Measurements from ENCODE around the gene NPAS3.

The NPAS3 gene

DNA sequence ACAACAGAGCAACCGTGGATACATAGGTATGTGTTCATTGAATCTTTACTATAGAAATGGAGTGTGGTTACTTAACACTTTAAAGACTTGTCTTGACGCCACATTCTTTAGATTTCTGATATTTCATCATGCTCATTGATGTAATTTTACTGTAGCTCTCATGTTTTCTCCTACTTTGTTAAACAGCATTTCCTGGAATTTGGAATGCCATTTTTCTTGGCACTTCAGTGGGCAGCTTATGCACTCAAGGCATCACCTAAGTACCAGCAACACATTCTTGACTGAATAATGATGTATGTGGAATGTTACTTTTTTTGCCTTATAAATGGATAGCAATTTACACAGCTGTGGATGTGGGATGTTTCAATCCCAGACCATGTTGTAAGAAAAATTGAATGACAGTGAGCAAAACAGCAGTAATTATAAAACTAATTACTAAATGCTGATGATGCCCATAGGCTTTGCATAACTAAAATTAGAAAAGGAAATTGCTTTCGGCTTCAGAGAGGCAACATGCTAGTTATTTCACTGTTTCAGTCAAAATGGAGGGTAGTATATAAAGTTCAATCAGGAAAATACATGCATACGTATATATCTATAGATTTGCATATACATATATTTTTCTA lies 298.5 kb downstream of the NPAS3 start:
- FAIRE-seq = no peak
- DNase-seq (ENCODE audit: insufficient read length, low spot score) = no peak

DNA sequence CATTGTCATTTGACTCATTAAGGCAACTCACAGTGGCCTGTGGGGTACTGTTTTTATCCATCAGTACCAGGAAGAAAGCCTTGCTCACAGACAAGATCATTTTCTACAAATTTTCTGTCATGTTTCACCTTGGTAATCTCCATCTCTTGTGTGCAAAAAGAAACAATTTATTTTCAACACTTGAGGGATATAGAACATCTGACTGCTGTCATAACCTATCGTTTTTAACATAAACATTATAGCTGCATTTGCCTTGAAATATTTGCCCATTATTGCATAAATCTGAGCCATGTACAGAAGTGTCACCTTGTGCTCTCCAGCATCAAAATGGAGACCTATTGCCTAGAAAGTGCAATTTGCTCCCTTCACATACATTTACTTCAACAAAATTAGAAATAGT lies 300.8 kb downstream of the NPAS3 start:
- no peak for FAIRE-seq

DNA sequence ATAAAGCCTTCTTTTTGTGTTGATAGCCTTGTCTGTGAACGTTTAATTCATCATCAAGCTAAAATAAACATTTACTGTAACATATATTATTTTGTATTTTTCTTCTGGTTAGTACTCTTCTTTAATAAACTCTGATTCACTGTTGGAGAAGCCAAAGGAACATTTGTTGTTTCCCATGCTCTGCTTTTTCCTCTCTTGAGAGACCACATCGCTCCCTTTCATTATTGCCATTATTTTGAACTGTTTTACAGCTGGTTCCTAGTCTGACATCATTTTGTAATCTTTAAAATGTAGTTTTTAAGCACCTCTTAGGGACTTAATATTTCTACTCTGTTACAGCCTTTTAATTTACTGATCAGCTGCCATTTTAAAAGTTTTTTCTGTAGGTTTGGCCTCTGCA lies 301.8 kb downstream of the NPAS3 start:
- DNase-seq (ENCODE audit: insufficient read length, low spot score) = no peak
- no peak for FAIRE-seq

More for the DNA sequence above, 300.8 kb downstream of the NPAS3 start:
- DNase-seq (ENCODE audit: insufficient read length, low spot score) = no peak

DNA sequence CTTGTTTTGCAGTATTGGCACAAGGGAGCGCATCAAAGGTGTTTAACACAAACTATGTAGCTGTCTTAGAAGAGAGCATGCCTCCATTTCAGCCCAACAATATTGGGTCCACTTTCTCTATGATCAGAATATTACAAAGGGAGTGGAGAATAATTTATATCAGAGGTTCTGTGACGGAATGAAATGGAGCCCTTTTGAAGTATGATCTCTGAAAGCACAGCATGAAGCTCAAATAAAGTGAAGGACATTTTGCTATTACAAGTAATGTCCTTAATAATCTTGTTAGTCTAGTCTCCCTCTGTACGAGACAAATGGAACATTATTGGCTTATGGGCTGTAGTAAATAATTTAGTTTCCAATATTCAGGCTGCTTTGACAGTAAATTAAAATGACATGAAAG lies 302.7 kb downstream of the NPAS3 start:
- DNase-seq (ENCODE audit: insufficient read length, low spot score) (no peak), FAIRE-seq (no peak)

DNA sequence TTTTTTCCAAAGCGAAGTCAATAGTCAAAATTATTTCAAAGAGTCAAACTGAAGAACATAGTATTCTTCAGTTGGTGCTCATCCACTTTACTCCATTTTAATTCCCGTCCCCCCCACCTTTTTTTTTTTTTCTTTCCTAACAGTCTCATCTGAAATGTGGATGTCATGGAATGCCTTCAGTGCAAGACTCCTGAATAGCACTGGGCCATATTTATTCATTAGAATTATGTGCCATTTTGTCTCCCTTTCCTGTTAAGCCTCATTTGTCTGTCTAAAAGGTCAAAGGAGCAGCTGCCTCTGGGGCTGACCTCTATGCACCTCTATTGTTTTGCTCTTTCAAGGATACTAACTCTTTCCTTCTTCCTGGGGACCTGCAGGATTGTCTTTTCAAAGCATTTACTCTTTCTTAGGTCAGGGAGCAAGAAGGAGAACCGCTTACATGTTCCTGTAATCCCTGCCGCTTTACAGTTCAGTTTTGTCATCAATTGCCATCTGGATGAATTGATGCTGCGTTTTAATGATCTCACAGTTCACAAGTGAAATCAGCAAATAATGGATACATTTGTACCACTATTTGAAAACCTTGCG lies 310.6 kb downstream of the NPAS3 start:
- DNase-seq (ENCODE audit: insufficient read length, low spot score) = no peak
- no peak for FAIRE-seq

DNA sequence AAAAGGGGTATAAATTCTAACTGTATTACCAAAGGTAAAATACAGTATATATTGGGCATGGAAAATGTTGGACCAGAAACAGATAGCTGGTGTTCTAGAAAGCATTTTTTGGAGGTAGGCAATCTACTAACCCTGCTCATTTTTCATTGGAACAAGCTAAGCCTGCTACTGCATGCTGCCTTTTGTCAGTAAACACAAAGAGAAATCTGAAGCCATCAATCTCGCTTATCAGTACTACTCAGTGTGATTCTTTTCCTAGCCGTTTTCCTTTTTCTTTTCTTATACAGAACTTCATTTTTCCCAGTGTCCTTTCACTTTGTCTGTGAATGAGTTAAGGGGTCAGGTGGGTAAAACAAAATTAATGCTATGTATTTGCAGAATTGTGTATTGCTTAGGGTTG lies 312.3 kb downstream of the NPAS3 start:
- FAIRE-seq (no peak), DNase-seq (ENCODE audit: insufficient read length, low spot score) (no peak)

DNA sequence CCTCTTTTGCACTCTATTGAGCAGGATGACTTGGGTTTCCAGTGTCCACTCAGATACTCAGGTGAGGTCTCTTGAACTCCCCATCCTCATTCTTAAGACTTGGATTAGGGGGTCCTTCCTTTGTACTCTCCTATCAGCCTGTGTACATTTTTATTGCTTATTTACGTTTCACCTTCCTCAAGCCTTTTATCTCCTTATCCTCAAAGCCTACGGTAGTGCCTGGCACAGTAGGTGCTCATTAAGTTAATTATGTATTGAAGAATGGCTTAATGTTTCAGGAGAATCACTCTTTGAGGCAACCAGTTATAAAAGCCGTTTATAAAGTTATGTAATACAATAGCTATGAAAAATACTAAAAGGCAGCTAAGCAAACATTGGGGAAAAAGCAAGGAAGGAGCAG lies 315.7 kb downstream of the NPAS3 start:
- DNase-seq (ENCODE audit: insufficient read length, low spot score) (no peak), FAIRE-seq (no peak)

DNA sequence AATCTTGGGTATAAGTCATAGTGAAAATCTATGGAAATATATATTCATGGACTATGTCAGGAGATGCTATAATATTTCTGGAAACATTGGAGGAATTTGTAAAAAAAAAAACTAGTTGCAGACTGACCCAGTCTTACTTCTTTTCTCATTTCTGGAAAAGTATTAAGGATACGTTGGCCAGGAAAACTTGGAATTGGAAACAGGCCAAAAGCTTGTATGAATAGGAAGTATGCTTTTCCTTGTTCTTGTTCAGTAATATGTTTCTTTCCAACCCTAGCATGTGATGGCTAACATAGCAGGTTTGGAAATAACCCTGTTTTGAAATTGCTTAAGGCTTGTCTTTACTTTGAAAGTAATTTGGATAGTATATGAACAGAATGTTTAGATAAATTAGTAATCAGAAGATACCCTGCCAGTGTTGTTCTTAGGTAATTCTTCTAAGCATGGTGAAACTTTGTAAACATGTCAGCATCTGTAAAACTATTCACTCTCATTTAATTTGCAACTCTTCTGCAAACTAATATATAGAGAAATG lies 316.2 kb downstream of the NPAS3 start:
- FAIRE-seq (no peak), DNase-seq (ENCODE audit: insufficient read length, low spot score) (no peak)

DNA sequence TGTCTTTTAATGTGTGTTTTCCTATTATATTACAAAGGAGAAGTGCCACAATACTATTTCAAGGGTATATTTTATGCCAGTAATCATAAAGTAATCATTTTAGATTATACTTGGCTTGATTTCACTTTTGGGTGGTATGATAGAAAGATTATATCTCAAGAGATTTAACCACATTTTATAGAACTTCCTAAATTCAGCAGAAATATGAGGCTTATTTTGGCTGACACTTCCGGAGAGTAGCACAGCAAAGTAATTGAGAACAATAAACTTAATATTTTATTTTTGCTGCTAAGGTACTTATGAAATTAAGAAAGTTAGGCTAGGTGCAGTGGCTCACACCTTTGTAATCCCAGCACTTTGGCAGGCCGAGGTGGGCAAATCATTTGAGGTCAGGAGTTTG lies 319.1 kb downstream of the NPAS3 start:
- DNase-seq (ENCODE audit: insufficient read length, low spot score) (no peak), FAIRE-seq (no peak)

DNA sequence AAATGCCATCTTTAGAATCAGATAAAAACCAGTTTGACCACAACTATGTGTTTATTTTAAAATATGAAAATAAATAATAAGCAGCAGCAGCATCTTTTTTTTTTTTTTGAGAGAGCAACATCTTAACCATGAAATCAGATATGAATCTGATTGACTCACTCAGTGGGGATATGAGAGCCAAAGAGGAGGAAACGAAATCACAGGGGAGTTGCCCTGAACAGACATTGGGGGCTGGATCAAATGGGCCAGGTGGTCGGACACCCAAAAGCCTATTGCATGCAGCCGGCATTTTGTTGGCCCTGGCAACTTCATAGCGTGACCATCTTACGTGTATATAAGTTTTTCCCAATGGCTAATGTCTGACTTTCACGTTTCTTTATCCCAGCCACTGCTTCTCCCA lies 321.1 kb downstream of the NPAS3 start:
- FAIRE-seq (no peak), DNase-seq (ENCODE audit: insufficient read length, low spot score) (no peak)

DNA sequence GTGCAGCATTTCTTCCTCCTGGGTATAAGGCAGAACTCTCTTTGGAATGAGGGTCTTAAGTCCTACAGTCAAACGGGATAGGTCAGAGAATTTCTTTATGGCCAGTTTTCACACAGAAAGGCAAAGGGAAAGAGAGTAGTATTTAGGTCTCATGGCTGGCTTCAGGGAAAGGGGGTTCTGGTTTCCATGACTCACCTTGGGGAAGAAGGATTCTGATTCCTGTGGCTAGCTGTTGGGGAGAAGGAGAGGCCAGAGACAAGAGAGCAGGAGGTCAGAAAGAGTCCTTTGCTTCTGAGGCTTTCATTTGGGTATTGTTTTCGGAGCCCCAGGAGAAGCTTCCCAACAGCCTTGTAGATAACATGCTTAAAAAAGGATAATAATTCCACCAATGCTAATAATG lies 332.5 kb downstream of the NPAS3 start:
- FAIRE-seq = no peak
- DNase-seq (ENCODE audit: insufficient read length, low spot score) = no peak

DNA sequence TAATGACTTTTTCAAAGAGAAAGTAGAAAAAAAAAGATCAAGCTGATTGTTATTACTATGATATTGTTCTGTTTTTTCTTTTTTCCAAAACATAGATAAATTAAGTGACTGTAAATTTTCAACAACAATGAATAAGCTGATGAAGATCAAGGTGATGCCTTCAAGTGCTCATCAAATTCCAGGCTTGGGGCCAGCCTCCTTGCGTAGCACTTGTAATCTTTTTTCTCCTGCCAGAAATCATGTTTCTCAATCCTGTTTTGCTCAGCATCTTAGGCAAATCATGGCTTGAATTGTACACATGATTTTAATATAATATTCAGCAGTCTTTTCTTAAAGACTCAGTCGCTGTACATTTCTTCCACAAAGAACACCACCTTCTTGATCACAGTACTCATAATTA lies 333.2 kb downstream of the NPAS3 start:
- FAIRE-seq = no peak
- no peak for DNase-seq (ENCODE audit: insufficient read length, low spot score)

DNA sequence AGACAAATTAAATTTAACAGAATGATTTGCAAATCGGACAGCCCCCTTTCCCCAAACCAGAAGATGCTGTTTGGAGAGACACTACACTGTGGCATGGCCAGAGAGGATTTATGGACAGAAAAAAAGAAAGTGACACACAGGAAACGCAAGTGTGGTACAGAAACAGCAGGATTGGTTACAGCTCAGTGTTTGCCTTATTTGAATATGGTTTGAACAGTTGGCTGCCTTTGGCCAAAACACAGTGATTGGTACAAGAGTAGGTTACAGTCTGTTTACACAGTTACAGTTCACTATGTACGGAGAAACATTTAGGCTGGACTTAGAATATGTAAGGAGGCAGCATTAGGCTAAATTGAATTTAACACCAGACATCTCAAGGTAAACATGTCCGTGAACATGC lies 335.3 kb downstream of the NPAS3 start:
- no peak for DNase-seq (ENCODE audit: insufficient read length, low spot score)
- no peak for FAIRE-seq

DNA sequence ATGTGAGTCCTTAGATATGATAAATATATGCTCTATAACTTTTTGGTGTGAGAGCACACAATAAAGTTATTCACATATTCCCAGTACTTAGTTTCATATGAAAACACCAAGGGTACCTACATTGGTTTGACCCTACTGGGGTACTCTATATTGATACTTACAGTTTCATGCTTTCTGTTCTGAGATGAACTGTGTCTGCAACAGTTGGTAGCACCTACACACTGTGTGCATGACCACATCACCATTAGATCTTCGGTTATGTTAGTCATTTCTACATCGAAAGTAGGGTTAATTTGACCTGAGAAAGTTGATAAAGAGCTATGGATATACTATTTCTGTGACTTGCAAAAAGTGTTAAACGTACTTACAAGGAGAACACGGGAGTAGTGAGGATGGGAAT lies 337.2 kb downstream of the NPAS3 start:
- DNase-seq (ENCODE audit: insufficient read length, low spot score) (no peak), FAIRE-seq (no peak)

DNA sequence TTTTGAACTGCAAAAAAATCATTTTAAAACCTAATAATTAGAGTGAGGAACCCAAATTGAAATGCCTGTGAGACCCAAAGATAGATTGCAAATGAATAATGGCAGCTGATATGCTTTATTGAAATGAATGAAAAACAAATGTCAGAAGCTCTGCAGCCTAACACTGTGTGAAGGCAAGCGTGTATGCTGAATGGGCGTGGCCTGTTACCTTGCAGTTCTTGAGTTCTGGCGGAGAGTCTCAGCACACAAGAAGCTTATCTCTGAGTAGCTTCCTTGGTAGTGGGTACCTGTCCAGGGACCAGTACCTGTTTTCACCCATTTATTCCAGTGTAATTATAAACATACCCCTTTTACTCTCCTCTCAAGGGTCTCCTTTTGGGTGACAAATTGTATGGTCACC lies 341.2 kb downstream of the NPAS3 start:
- DNase-seq (ENCODE audit: insufficient read length, low spot score) (no peak), FAIRE-seq (no peak)

DNA sequence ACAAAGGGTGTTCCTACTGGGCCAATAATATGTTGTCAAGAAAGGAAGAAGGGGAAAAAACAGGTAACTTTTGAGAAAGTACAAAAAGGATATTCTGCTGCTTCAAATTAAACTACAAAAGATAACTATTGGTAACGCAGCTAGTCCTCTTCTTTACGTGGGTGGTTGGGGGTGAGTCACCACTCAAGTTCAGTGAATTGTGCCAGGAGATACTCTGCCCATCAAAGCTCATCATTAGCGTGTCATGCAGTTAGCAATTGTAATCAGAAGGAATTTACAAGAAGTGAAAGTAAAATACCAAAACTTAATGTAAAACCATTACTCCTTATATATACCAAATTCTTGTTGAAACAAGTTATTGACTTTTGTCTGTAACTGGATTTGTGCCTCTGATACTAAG lies 342.0 kb downstream of the NPAS3 start:
- no peak for DNase-seq (ENCODE audit: insufficient read length, low spot score)
- no peak for FAIRE-seq

DNA sequence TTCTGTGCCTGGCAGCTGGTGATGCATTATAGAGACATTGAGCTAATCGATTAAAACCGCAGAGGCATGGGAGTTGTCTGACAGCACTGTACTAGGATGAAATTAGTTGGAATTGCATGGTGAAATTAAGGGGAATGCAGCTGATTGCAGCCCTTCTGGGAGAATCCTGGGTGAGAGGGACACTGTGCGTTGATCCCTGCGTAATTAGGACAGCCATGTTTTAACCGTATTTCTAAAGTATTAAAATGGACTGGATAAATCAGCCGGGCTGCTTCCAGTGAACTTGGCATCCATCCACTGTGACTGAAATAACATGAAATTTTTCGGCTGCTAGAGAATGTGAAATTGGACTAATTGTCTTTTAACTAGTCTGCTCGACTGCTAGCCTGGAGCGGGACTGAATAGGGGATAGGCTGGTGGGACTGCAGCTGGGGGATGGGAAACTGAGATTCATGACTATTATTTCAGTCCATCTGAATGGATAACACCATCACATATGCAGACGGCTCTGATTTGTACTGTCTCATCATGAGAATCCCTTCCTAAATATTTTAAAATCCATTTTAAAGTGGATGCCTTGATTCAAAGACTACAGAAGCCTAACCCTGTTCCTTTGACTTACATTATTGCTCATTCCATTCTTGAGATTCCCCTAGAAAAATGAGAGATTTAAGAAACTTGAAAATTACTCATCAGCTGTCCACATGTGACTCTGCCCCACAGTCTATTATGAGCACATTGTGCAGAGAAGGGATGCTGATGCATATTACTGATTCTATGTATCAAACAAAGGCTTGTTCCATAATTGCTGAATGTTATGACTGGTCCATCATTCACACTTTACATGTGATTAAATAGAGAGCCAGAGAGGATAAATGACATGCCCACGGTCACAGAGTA lies 343.9 kb downstream of the NPAS3 start:
- no peak for FAIRE-seq
- no peak for DNase-seq (ENCODE audit: insufficient read length, low spot score)

DNA sequence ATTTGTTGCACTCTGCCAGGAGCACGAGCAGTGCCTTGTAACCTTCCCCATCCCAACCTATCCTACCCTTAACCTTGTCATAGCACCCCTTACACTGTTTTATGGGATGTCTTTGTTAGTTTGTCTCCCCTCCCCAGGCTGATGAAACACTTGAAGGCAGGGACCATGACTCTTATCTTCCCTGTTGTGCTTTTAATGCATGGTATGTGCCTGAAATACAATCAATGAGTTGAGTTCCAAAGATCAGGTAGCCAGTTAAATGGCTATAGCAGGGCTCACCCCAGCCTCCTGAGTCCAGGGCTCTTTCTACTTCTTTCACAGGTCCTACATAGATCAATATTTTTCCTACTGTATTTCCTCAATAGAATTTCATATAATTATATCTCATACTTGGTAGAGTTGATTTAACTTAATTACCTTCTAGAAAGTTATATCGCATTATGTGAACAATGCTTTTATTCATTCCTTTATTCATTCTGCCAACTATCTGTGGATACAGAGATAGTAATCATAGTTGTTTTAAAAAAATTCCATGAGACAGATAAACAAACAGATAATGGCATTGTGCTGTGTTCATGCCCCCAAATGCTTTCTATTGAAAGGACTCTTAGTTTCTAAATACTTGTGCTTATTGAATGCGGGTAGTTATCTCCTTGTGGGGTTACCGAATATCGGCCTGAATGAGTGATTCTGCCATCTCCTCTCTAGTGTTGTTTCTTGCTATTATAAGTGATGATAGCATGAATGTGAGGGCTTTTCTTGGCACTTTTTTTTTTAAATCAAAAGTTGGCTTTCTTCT lies 347.4 kb downstream of the NPAS3 start:
- FAIRE-seq = no peak
- no peak for DNase-seq (ENCODE audit: insufficient read length, low spot score)

DNA sequence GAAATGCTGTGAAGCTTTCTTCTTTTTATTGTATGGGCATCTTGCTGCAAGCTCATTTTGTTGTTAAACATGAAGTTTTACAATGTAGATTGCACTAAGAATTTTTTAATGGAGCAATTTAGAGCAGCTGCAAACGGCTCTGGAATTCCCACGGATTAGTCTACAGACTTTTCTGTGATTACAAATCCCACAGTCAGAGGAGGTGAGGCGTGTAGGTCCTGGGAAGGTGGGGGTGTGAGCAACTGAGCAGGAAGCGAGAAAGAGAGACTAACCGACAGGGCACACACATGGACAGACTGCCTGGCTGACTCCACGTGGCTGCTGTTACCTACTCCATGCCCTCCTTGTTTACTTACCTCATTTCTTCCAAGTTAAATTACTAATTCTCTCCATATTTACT lies 348.5 kb downstream of the NPAS3 start:
- DNase-seq (ENCODE audit: insufficient read length, low spot score) (no peak), FAIRE-seq (no peak)

DNA sequence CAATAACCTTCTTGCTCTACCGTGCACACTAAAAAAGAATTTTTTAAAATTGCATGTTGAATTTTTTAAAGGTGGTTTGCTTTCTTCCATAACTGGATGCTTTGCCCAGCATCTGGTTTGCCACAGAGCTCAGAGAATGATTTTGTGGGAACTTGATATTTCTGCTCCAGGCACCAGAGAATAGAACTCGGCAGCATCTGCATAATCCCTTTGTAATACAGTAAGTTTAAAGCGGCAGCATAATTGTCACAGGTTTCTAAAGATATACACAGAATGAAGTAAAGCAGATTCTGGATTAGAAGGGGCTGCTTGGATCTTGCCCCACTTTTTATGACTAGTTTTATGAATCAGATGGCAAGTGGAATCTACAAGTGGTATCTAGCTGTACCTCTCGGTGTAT lies 352.0 kb downstream of the NPAS3 start:
- DNase-seq (ENCODE audit: insufficient read length, low spot score) = no peak
- no peak for FAIRE-seq

DNA sequence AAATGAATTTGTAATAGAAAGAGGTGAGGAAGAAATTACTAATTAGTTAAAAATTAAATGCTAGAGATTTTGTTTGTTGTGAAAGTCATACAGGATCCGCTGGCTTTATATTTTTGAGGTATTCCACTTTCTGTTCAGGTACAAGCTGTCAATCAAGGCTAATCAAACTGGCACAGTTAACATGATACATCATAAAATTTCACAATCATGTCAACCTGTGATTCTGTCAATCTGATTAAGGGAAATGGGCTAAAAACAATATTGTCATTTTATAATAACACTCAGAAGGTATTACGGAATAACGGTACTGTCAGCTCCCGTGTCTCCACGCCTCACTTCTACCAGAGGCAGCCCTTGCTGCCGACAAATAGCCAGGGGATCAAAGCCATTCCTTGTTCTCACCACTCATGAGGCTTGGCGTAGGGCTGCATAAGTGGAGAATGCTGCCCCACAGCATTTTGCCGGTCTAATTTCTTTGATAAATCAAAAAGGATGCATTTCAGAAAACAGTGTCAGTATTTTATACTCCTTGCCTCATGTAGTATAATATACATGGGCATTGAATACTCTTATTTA lies 352.9 kb downstream of the NPAS3 start:
- FAIRE-seq (no peak), DNase-seq (ENCODE audit: insufficient read length, low spot score) (no peak)

All from GM19239 (cell line).